Fibroblast of skin of right biceps (primary cell): ENCODE data around the gene MB21D2.

Experiments
- DNase-seq: peaks from one replicate; pipeline ENCODE4 v3.0.0-alpha.2; 2013

MB21D2 gene

GRCh38 chr3:192889679-192890078, 28.0 kb downstream of the MB21D2 start:
- DNase-seq = no peak

GRCh38 chr3:192888190-192888589, 29.5 kb downstream of the MB21D2 start:
- peak; percentile 61 for DNase-seq

- no peak for DNase-seq
Measured at GRCh38 chr3:192887701-192888100, 30.0 kb downstream of the MB21D2 start.

- peak; percentile 66 for DNase-seq
Measured at GRCh38 chr3:192887047-192887446, 30.6 kb downstream of the MB21D2 start.

- DNase-seq = peak; percentile 91
Measured at GRCh38 chr3:192884777-192885773, 32.6 kb downstream of the MB21D2 start.

GRCh38 chr3:192883512-192883911, 34.1 kb downstream of the MB21D2 start:
- peak; percentile 63 for DNase-seq

GRCh38 chr3:192881159-192881786, 36.4 kb downstream of the MB21D2 start:
- no peak for DNase-seq

GRCh38 chr3:192880313-192880712, 37.3 kb downstream of the MB21D2 start:
- DNase-seq = no peak

DNA sequence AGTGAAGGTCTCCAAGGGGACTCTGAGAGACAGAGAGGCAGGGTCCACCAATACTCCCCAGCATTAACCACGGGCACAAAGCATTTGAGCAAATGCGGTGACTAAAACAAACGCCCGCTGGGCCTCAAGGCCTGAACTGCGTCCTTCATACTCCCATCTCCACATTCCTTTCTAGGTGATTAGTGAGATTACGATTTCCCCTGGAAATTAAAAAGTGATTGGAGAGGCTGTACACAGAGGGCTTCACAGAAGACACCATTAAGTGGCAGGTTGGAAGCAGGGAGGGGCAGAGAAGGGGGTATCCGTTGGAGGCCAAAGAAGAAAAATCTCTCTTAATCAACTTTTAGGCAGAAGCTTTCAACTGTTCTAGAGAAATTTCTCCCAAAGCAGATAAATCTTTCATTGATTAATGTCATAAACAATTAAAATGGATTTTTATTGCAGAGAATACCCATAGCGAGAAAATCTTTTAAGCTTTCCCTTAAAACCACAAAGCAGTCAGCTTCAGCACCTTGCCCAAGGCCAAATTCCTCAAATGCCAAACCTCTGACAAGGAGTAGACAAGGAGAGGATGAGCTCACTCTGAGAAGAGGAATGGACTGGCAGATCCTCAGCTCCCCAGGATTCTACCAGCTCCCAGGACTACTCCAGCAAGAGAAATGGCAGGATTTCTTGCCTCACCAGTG, 38.2 kb downstream of the MB21D2 start:
- peak; percentile 99 for DNase-seq

- peak; percentile 44 for DNase-seq
Measured at GRCh38 chr3:192875971-192876565, 41.6 kb downstream of the MB21D2 start.

DNA sequence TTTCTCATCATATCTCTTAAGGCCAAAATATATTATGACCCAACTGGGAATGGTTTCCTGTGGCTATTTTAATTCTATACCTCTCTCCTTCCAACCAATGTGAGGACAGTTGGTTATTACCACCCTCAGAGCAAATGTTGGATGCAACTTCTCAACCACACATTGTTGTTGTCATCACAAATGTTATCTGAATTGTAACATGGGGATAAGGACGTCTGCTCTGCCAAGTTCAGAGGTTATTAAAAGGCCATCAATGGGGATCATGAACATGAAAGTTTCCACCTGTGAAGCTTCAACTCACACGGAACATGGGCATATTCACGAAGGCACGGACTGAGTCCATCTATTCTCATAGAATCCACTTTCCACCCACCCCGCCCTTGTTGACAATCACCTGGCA, 46.8 kb downstream of the MB21D2 start:
- no peak for DNase-seq

GRCh38 chr3:192869131-192870031, 48.3 kb downstream of the MB21D2 start:
- peak; percentile 83 for DNase-seq

- peak; percentile 48 for DNase-seq
Measured at GRCh38 chr3:192867645-192868044, 50.0 kb downstream of the MB21D2 start.

DNA sequence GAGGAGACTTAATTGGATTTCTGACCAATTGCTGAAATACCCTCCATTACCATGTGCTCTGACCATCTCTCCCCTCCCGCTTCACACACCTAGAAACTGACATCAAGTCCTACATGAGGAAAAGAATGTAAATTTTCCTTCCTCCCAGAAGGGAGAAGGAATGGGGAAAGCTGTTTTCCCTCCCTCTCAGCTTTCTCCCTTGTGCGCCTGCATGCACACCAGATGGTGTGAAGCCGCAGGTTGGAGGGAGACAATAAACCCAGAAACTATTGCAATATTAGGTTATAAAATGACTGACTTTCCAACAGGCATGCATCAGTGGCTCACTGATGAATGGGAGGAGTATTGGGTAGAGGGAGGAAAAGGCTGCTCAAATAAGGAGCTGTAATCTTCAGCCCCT, 50.9 kb downstream of the MB21D2 start:
- DNase-seq = no peak

GRCh38 chr3:192864941-192865340, 52.7 kb downstream of the MB21D2 start:
- no peak for DNase-seq

GRCh38 chr3:192863091-192863420, 54.6 kb downstream of the MB21D2 start:
- no peak for DNase-seq

GRCh38 chr3:192862408-192863090, 55.1 kb downstream of the MB21D2 start:
- no peak for DNase-seq

DNA sequence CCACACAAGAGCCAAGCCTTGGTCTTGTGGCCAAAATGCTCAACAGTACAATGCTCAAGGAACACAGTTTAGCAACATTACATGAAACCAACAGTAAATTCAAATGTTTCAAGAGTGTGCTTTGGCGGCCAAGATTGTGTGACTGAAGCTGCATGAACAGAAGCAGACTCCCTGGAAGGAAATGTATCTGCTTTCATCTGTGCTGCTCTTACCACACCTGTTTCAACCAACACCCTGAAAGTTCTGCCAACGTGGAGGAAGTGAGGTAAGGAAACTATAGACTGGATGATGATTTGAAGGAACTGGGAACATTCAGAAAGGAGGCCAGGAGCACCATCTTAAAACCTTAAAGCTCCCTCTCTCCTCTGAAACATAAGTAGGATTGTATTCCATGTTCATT, 55.7 kb downstream of the MB21D2 start:
- no peak for DNase-seq

DNA sequence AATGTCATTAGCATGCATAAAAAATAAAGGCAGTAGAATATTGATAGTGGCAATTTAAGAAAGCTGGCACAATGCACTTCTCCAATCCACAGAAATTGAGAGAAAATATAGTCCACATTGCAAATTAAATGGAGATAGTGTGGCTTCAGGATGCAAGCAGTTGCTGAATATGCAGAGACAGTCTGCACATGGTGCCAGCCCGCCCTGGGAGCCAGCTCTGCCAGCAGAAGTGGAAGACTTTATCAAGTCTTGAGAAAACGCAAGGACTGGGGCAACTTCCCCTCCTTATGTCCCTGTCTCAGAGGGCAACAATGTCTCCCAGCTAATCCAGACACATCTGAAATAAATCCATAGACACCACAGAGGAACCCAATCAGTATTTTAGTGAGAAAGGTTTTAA, 57.2 kb downstream of the MB21D2 start:
- DNase-seq = no peak

DNA sequence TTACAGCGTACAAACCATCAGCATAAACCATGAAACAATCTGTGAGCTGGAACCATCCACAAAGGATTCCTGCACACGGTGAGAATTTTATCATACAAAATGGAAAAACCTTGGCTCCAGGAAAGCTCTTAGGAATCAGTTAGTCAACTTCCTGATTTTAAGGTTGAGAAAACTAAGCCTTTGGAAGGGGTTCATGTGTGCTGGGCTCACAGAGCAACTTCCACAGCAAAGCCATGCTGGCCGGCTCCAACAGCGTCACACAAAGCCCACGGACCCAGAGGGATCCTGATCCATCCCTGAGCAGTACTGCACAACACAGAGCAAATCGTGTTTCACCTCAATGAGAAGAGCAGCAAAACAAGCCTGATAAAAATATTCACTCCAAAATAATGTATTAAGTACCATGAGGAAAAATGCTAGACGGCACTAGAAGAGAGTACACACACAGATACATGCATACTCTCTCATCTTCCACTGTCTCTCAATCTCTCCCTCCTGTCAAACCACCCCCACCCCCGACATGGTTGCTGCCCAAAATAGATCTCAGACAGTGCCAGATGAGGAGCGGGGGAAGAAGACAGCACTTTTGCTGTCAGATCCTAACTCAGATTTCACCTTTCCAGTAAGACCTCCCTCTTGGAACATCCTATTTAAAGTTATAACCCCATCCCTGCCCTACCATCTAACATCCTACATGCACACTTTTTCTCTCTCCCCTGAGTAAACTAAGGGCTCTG, 58.6 kb downstream of the MB21D2 start:
- DNase-seq = peak; percentile 38

- DNase-seq = peak; percentile 68
Measured at GRCh38 chr3:192857260-192857661, 60.4 kb downstream of the MB21D2 start.
